ENCODE results near the gene TPM1. TPM values are rescaled to one million over a fixed set of nuclear protein-coding genes. Genes with fewer than 3 reads are reported as not detected.

The TPM1 gene
- total RNA-seq, 2 donors from 2014 or later: 10.4 to 32.4 TPM

GRCh38 chr15:63039811-63040210, 2.7 kb upstream of the TPM1 start:
- DNase-seq (no peak), ATAC-seq (no peak)
- H3K36me3 Mint-ChIP-seq (ENCODE audit: low read depth): peaks cover 5% of the 10 kb centered on the region
- H3K27me3 Mint-ChIP-seq: peaks cover 57% of the 10 kb centered on the region
- H3K4me1 Mint-ChIP-seq: peaks cover 13% of the 10 kb centered on the region
- no peaks in the 10 kb centered on the region for H3K9me3 ChIP-seq (ENCODE audit: control insufficient read depth, low read length, poor library complexity, severe bottlenecking)
- H3K4me3 Mint-ChIP-seq: no peak overlapping the region
- no peak overlapping the region for H3K27ac Mint-ChIP-seq

GRCh38 chr15:63040509-63040908, 2.0 kb upstream of the TPM1 start:
- Mint-ChIP-seq H3K27ac (no peak overlapping the region), H3K4me1 (peaks cover 13% of the 10 kb centered on the region), H3K4me3 (no peak overlapping the region), H3K27me3 (peaks cover 59% of the 10 kb centered on the region), H3K36me3 (ENCODE audit: low read depth) (peaks cover 5% of the 10 kb centered on the region)
- H3K9me3 ChIP-seq (ENCODE audit: control insufficient read depth, low read length, poor library complexity, severe bottlenecking): no peaks in the 10 kb centered on the region
- no peak for ATAC-seq
- DNase-seq: no peak

- no peak overlapping the region for H3K27ac Mint-ChIP-seq
- no peak for DNase-seq
- peaks cover 5% of the 10 kb centered on the region for H3K36me3 Mint-ChIP-seq (ENCODE audit: low read depth)
- H3K4me3 Mint-ChIP-seq: no peak overlapping the region
- no peak for ATAC-seq
- peaks cover 13% of the 10 kb centered on the region for H3K4me1 Mint-ChIP-seq
- H3K9me3 ChIP-seq (ENCODE audit: control insufficient read depth, low read length, poor library complexity, severe bottlenecking): no peaks in the 10 kb centered on the region
- H3K27me3 Mint-ChIP-seq: peaks cover 64% of the 10 kb centered on the region
Observed at GRCh38 chr15:63040954-63041353, 1.6 kb upstream of the TPM1 start.

- peak overlapping the region; percentile 84 for H3K4me3 Mint-ChIP-seq
- H3K36me3 Mint-ChIP-seq (ENCODE audit: low read depth): peaks cover 5% of the 10 kb centered on the region
- no peak for ATAC-seq
- H3K4me1 Mint-ChIP-seq: peaks cover 13% of the 10 kb centered on the region
- DNase-seq: no peak
- H3K27me3 Mint-ChIP-seq: peaks cover 67% of the 10 kb centered on the region
- H3K9me3 ChIP-seq (ENCODE audit: control insufficient read depth, low read length, poor library complexity, severe bottlenecking): no peaks in the 10 kb centered on the region
- no peak overlapping the region for H3K27ac Mint-ChIP-seq
Observed at GRCh38 chr15:63041402-63041973, 1.1 kb upstream of the TPM1 start.

GRCh38 chr15:63042877-63043334, 359 bp downstream of the TPM1 start:
- peaks cover 5% of the 10 kb centered on the region for H3K36me3 Mint-ChIP-seq (ENCODE audit: low read depth)
- ATAC-seq (peak; percentile 20), DNase-seq (no peak)
- H3K4me1 Mint-ChIP-seq: peaks cover 17% of the 10 kb centered on the region
- H3K4me3 Mint-ChIP-seq: peak overlapping the region; percentile 84
- H3K27ac Mint-ChIP-seq: no peak overlapping the region
- H3K9me3 ChIP-seq (ENCODE audit: control insufficient read depth, low read length, poor library complexity, severe bottlenecking): no peaks in the 10 kb centered on the region
- H3K27me3 Mint-ChIP-seq: peaks cover 76% of the 10 kb centered on the region

GRCh38 chr15:63043335-63044076, 959 bp downstream of the TPM1 start:
- Mint-ChIP-seq H3K27ac (no peak overlapping the region), H3K4me1 (peaks cover 18% of the 10 kb centered on the region), H3K4me3 (peak overlapping the region; percentile 84), H3K36me3 (ENCODE audit: low read depth) (peaks cover 5% of the 10 kb centered on the region), H3K27me3 (peaks cover 76% of the 10 kb centered on the region)
- no peak for DNase-seq
- no peaks in the 10 kb centered on the region for H3K9me3 ChIP-seq (ENCODE audit: control insufficient read depth, low read length, poor library complexity, severe bottlenecking)
- no peak for ATAC-seq

GRCh38 chr15:63044077-63044644, 1.6 kb downstream of the TPM1 start:
- peak overlapping the region; percentile 84 for H3K4me3 Mint-ChIP-seq
- no peaks in the 10 kb centered on the region for H3K9me3 ChIP-seq (ENCODE audit: control insufficient read depth, low read length, poor library complexity, severe bottlenecking)
- H3K27me3 Mint-ChIP-seq: peaks cover 76% of the 10 kb centered on the region
- peaks cover 5% of the 10 kb centered on the region for H3K36me3 Mint-ChIP-seq (ENCODE audit: low read depth)
- no peak overlapping the region for H3K27ac Mint-ChIP-seq
- ATAC-seq (no peak), DNase-seq (no peak)
- peaks cover 23% of the 10 kb centered on the region for H3K4me1 Mint-ChIP-seq

- no peak overlapping the region for H3K27ac Mint-ChIP-seq
- peaks cover 69% of the 10 kb centered on the region for H3K27me3 Mint-ChIP-seq
- DNase-seq: no peak
- peaks cover 5% of the 10 kb centered on the region for H3K36me3 Mint-ChIP-seq (ENCODE audit: low read depth)
- no peak for ATAC-seq
- H3K4me3 Mint-ChIP-seq: no peak overlapping the region
- H3K4me1 Mint-ChIP-seq: peaks cover 27% of the 10 kb centered on the region
- no peaks in the 10 kb centered on the region for H3K9me3 ChIP-seq (ENCODE audit: control insufficient read depth, low read length, poor library complexity, severe bottlenecking)
Observed at GRCh38 chr15:63044645-63045464, 2.3 kb downstream of the TPM1 start.

- peaks cover 63% of the 10 kb centered on the region for H3K27me3 Mint-ChIP-seq
Observed at GRCh38 chr15:63045465-63045840, 2.9 kb downstream of the TPM1 start.

GRCh38 chr15:63045879-63046278, 3.3 kb downstream of the TPM1 start:
- DNase-seq (no peak), ATAC-seq (no peak)
- peaks cover 29% of the 10 kb centered on the region for H3K4me1 Mint-ChIP-seq
- H3K27me3 Mint-ChIP-seq: peaks cover 59% of the 10 kb centered on the region
- H3K4me3 Mint-ChIP-seq: no peak overlapping the region
- no peak overlapping the region for H3K27ac Mint-ChIP-seq
- H3K9me3 ChIP-seq (ENCODE audit: control insufficient read depth, low read length, poor library complexity, severe bottlenecking): no peaks in the 10 kb centered on the region
- H3K36me3 Mint-ChIP-seq (ENCODE audit: low read depth): peaks cover 2% of the 10 kb centered on the region

More at GRCh38 chr15:63045465-63045840, 2.9 kb downstream of the TPM1 start:
- H3K9me3 ChIP-seq (ENCODE audit: control insufficient read depth, low read length, poor library complexity, severe bottlenecking): no peaks in the 10 kb centered on the region
- H3K4me1 Mint-ChIP-seq: peaks cover 27% of the 10 kb centered on the region
- no peak overlapping the region for H3K4me3 Mint-ChIP-seq
- DNase-seq (no peak), ATAC-seq (no peak)
- H3K36me3 Mint-ChIP-seq (ENCODE audit: low read depth): peaks cover 3% of the 10 kb centered on the region
- no peak overlapping the region for H3K27ac Mint-ChIP-seq

GRCh38 chr15:63046917-63047760, 4.6 kb downstream of the TPM1 start:
- Mint-ChIP-seq H3K27me3 (peaks cover 47% of the 10 kb centered on the region), H3K4me3 (peak overlapping the region; percentile 93), H3K27ac (no peak overlapping the region), H3K4me1 (peaks cover 27% of the 10 kb centered on the region), H3K36me3 (ENCODE audit: low read depth) (peaks cover 2% of the 10 kb centered on the region)
- DNase-seq (no peak), ATAC-seq (no peak)
- no peaks in the 10 kb centered on the region for H3K9me3 ChIP-seq (ENCODE audit: control insufficient read depth, low read length, poor library complexity, severe bottlenecking)

- ATAC-seq: no peak
- Mint-ChIP-seq H3K4me1 (peaks cover 27% of the 10 kb centered on the region), H3K27ac (no peak overlapping the region), H3K4me3 (peak overlapping the region; percentile 93), H3K27me3 (peaks cover 46% of the 10 kb centered on the region), H3K36me3 (ENCODE audit: low read depth) (peaks cover 2% of the 10 kb centered on the region)
- no peaks in the 10 kb centered on the region for H3K9me3 ChIP-seq (ENCODE audit: control insufficient read depth, low read length, poor library complexity, severe bottlenecking)
- no peak for DNase-seq
Observed at GRCh38 chr15:63047792-63048114, 5.2 kb downstream of the TPM1 start.

Data from T-helper 17 cell (primary cell).